Thyroid gland (tissue), 4 donors: Measurements from ENCODE around the gene PDIA6.

Experiments used
- CTCF ChIP-seq, 6 experiments: fragments of 200-600 bp in 3 of 6; fragments of 450-650 bp in 3 of 6; sonication (generic) in 3 of 6; IDR thresholded peaks; one replicate each; pipeline ENCODE4 v1.5.1; 2016 to 2019; ENCODE audit warnings: antibody characterized with exemption in 6 of 6, mild to moderate bottlenecking in 2 of 6, inconsistent platforms in 1 of 6, moderate library complexity in 1 of 6
- POLR2A ChIP-seq, 2 donors: fragments of 450-650 bp; IDR thresholded peaks; one replicate each; pipeline ENCODE4 v1.6.1; 2017; ENCODE audit warnings: antibody characterized with exemption in 2 of 2, mild to moderate bottlenecking in 2 of 2, moderate library complexity in 1 of 2

GRCh38 chr2:10838734-10839133, 26.1 kb upstream of the PDIA6 start:
- TF ChIP-seq CTCF (IDR thresholded peaks at IDR 0.05) (no peak), POLR2A (IDR thresholded peaks at IDR 0.05) (no peak)
